Measurements from ENCODE around the gene HIC1. TPM values are rescaled to one million over a fixed set of nuclear protein-coding genes. Genes with fewer than 3 reads are reported as not detected.

Gene HIC1
- total and polyA plus RNA-seq, 8 donors = 1.5 to 107 (median 8.9) TPM

DNA sequence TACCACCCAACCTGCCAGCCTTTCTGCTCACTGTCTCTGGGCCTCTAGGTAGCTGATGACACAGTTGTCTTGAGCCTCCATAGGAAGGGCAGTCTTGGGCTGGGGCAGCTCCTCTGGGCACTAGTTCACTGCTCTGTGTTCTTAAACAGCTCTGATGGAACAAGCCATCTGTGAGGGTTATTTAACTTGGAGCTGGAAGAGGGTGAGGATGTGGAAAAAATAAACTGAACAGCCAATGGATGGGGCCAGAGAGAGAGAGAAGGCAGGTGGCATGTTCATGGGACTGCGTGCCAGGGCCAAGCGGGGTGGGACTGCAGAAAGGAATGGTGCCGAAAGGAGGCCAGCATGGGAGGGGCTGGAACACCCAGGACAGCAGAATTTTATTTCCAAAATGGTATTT is 52.6 kb downstream of the HIC1 start:
- WGBS, 5 donors = 32 to 54% (median 45%) methylated on average over 3 of the region's 3 CpGs
- Histone ChIP-seq H3K9me3 (no peaks in the 10 kb centered on the region), H3K4me3 (no peak overlapping the region), H3K27ac (peak overlapping the region in 3 of 5 donors; percentile 1 to 46 (median 33)), H3K27me3 (no peaks in the 10 kb centered on the region), H3K4me1 (peaks cover 17 to 52% (median 41%) of the 10 kb centered on the region in 4 donors), H3K36me3 (no peaks in the 10 kb centered on the region)
- intact Hi-C loops (cut with DNase I; ENCODE audit: low total_unique reads) = loop anchor here (10.0 kb wide), 1 partner anchor 47 kb away; no protein-coding TSS in a partner anchor
- TF ChIP-seq, protein P1, sequence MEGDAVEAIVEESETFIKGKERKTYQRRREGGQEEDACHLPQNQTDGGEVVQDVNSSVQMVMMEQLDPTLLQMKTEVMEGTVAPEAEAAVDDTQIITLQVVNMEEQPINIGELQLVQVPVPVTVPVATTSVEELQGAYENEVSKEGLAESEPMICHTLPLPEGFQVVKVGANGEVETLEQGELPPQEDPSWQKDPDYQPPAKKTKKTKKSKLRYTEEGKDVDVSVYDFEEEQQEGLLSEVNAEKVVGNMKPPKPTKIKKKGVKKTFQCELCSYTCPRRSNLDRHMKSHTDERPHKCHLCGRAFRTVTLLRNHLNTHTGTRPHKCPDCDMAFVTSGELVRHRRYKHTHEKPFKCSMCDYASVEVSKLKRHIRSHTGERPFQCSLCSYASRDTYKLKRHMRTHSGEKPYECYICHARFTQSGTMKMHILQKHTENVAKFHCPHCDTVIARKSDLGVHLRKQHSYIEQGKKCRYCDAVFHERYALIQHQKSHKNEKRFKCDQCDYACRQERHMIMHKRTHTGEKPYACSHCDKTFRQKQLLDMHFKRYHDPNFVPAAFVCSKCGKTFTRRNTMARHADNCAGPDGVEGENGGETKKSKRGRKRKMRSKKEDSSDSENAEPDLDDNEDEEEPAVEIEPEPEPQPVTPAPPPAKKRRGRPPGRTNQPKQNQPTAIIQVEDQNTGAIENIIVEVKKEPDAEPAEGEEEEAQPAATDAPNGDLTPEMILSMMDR (IDR thresholded peaks at IDR 0.05) = no peak
- TF ChIP-seq EP300 (IDR thresholded peaks at IDR 0.05) = no peak
- no peak for TF ChIP-seq POLR2A (IDR thresholded peaks at IDR 0.05)
- TF ChIP-seq POLR2AphosphoS5 (IDR thresholded peaks at IDR 0.05) = no peak
- DNase-seq = no peak

DNA sequence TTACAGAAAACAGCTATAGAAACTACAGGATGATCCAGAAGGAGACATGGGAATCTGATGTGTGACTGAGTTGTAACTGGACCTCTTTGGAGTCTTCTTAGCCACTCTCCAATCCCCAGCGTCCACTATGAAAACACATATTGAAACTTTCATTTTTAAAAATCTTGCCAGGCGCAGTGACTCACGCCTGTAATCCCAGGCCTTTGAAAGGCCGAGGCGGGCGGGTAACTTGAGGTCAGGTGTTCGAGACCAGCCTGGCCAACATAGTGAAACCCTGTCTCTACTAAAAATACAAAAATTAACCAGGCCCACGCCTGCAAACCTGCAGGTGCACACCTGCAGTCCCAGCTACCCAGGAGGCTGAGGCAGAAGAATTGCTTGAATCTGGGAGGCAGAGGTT is 53.3 kb downstream of the HIC1 start:
- Histone ChIP-seq H3K36me3 (no peaks in the 10 kb centered on the region), H3K4me3 (no peak overlapping the region), H3K4me1 (peaks cover 17 to 55% (median 45%) of the 10 kb centered on the region in 4 donors), H3K9me3 (no peaks in the 10 kb centered on the region), H3K27ac (peak overlapping the region in 1 of 5 donors; percentile 33), H3K27me3 (no peaks in the 10 kb centered on the region)
- no peak for DNase-seq
- WGBS, 5 donors = 67 to 85% (median 81%) methylated on average over 8 of the region's 8 CpGs
- TF ChIP-seq, protein P1 (IDR thresholded peaks at IDR 0.05) = no peak
- TF ChIP-seq EP300 (IDR thresholded peaks at IDR 0.05) (no peak), POLR2A (IDR thresholded peaks at IDR 0.05) (no peak), POLR2AphosphoS5 (IDR thresholded peaks at IDR 0.05) (no peak)
- intact Hi-C loops (cut with DNase I; ENCODE audit: low total_unique reads) = loop anchor here (10.0 kb wide), 1 partner anchor 47 kb away; no protein-coding TSS in a partner anchor

DNA sequence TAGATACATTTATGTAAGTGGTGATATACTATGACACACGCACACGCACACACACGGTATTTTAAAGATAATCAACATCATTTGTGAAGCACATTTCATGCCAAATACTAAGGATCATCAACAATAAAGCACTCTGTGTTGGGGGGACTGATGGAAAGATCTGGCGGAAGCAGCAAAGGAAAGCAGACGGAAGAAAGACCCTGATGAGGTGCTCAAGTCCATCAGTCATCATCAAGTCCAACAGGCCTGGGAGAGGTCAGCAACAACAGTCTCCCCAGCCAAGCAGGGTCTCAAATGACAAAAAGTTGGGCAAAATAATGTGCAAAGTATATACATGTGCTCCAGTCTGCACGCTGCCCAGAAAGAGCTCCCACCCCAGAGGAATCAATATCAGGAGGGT is 55.5 kb downstream of the HIC1 start:
- Histone ChIP-seq H3K4me1 (peaks cover 17 to 60% (median 45%) of the 10 kb centered on the region in 4 donors), H3K4me3 (no peak overlapping the region), H3K36me3 (no peaks in the 10 kb centered on the region), H3K27ac (no peak overlapping the region), H3K9me3 (no peaks in the 10 kb centered on the region), H3K27me3 (no peaks in the 10 kb centered on the region)
- intact Hi-C loops (cut with DNase I; ENCODE audit: low total_unique reads) = no loop called here
- WGBS, 5 donors = 89 to 97% (median 96%) methylated on average over 6 of the region's 6 CpGs
- TF ChIP-seq EP300 (IDR thresholded peaks at IDR 0.05) (no peak), POLR2A (IDR thresholded peaks at IDR 0.05) (no peak), POLR2AphosphoS5 (IDR thresholded peaks at IDR 0.05) (no peak)
- TF ChIP-seq, protein P1 (IDR thresholded peaks at IDR 0.05) = no peak
- DNase-seq = no peak

DNA sequence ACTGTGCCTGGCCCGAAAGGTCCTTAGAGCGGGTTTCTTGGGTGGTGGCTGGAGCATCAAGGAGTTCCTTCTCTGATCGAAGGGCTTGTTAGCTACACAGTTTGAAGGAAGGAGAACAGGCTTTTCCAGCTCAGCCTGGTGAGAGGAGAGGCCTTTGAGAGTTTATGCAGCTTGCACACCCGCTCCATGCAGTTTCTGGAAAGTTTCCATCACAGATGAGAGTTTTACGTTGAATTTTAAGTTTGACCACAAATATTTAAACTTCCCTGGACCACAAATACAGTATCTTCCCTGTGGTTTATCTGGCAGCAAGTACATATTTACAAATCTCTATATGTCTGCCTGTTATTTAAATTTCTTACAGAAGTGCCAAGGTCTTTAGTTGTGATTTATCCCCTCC is 56.8 kb downstream of the HIC1 start:
- H3K36me3 ChIP-seq = no peaks in the 10 kb centered on the region
- intact Hi-C loops (cut with DNase I; ENCODE audit: low total_unique reads) = no loop called here
- H3K9me3 ChIP-seq = no peaks in the 10 kb centered on the region
- H3K4me1 ChIP-seq = peaks cover 12 to 47% (median 32%) of the 10 kb centered on the region in 4 donors
- DNase-seq = peak; percentile 34 to 86
- H3K27ac ChIP-seq = no peak overlapping the region
- 40 to 64% (median 56%) methylated on average over 4 to 5 of the region's 5 CpGs for WGBS, 5 donors
- H3K27me3 ChIP-seq = no peaks in the 10 kb centered on the region
- TF ChIP-seq POLR2A (IDR thresholded peaks at IDR 0.05) (no peak), EP300 (IDR thresholded peaks at IDR 0.05) (no peak), POLR2AphosphoS5 (IDR thresholded peaks at IDR 0.05) (no peak)
- TF ChIP-seq, protein P1 (IDR thresholded peaks at IDR 0.05) = no peak
- H3K4me3 ChIP-seq = no peak overlapping the region

Small RNAs within 50 kb of the gene (small RNA-seq; reads per million reads assigned to genes)
- gene AC090617.6 = 0 reads per million in 4 donors
- gene AC090617.9 = 0 reads per million in 4 donors
- gene MIR132 = 9.6 to 66.3 (median 30.5) reads per million in 4 donors
- gene MIR212 = 2.6 to 11.3 (median 8.8) reads per million in 4 donors
- gene OVCA2 = 0 reads per million in 4 donors

Other genes with a start within 250 kb of the HIC1 start
- 10 to 100 TPM in 3 of 5 donors, 1 to 10 TPM in 2; 4.7 to 21.0 (median 12.1) TPM for gene SMYD4, start 225.2 kb upstream of the HIC1 start, total RNA-seq
- gene SMYD4, start 225.2 kb upstream of the HIC1 start, polyA plus RNA-seq = 1 to 10 TPM; 2.7 to 6.6 (median 3.8) TPM
- gene RPA1, start 225.1 kb upstream of the HIC1 start, total RNA-seq = 10 to 100 TPM; 10.3 to 57.5 (median 27.7) TPM
- gene RPA1, start 225.1 kb upstream of the HIC1 start, polyA plus RNA-seq = 10 to 100 TPM; 14.9 to 24.7 (median 22.9) TPM
- gene RTN4RL1, start 29.8 kb upstream of the HIC1 start, total RNA-seq = under 1 TPM in 2 of 5 donors, not detected in 3; 0.58 to 0.92 TPM
- under 1 TPM in 2 of 3 donors, not detected in 1; 0.50 to 0.85 TPM for gene RTN4RL1, start 29.8 kb upstream of the HIC1 start, polyA plus RNA-seq
- 100 to 1,000 TPM in 2 of 5 donors, 10 to 100 TPM in 3; 26.1 to 188 (median 95.0) TPM for gene DPH1, start 24.9 kb upstream of the HIC1 start, total RNA-seq
- 10 to 100 TPM; 11.6 to 27.9 (median 17.7) TPM for gene DPH1, start 24.9 kb upstream of the HIC1 start, polyA plus RNA-seq
- 10 to 100 TPM in 3 of 5 donors, 1 to 10 TPM in 1, not detected in 1; 3.1 to 31.9 (median 17.3) TPM for gene OVCA2, start 13.1 kb upstream of the HIC1 start, total RNA-seq
- 10 to 100 TPM; 60.3 to 83.4 (median 66.7) TPM for gene OVCA2, start 13.1 kb upstream of the HIC1 start, polyA plus RNA-seq
- gene SMG6, start 248.7 kb downstream of the HIC1 start, total RNA-seq = 100 to 1,000 TPM in 1 of 5 donors, 10 to 100 TPM in 4; 22.6 to 102 (median 34.2) TPM
- 10 to 100 TPM; 17.0 to 22.3 (median 17.1) TPM for gene SMG6, start 248.7 kb downstream of the HIC1 start, polyA plus RNA-seq
- gene SRR, start 248.8 kb downstream of the HIC1 start, total RNA-seq = 10 to 100 TPM in 4 of 5 donors, 1 to 10 TPM in 1; 1.2 to 44.0 (median 15.4) TPM
- gene SRR, start 248.8 kb downstream of the HIC1 start, polyA plus RNA-seq = 1 to 10 TPM; 4.3 to 7.8 (median 6.4) TPM

Measured in stomach (tissue), 9 donors.